Activated CD8-positive, alpha-beta memory T cell treated with anti-CD3 and anti-CD28 coated beads for 24 hours (primary cell): ENCODE data around the gene HES2.
A peak's percentile ranks its signal among the peaks of the same experiment; 100 is the strongest.
"Not testable (repeated sequence)": the region's sequence is repeated elsewhere in the genome, so short reads cannot be mapped to it uniquely, and the experiment has no call there.

Experiments used
- DNase-seq: peaks from one replicate; pipeline ENCODE4 v3.0.0-alpha.2; 2020

The HES2 gene

GRCh38 chr1:6416295-6416656, 3.4 kb downstream of the HES2 start:
- DNase-seq: no peak

GRCh38 chr1:6414881-6415626, 4.7 kb downstream of the HES2 start:
- DNase-seq: no peak

- DNase-seq: peak; percentile 75
Observed at GRCh38 chr1:6414443-6414844, 5.3 kb downstream of the HES2 start.

GRCh38 chr1:6412896-6413295, 6.8 kb downstream of the HES2 start:
- no peak for DNase-seq

GRCh38 chr1:6410248-6410893, 9.3 kb downstream of the HES2 start:
- DNase-seq: no peak

GRCh38 chr1:6409733-6410132, 10.0 kb downstream of the HES2 start:
- DNase-seq: no peak

GRCh38 chr1:6409053-6409452, 10.7 kb downstream of the HES2 start:
- no peak for DNase-seq

GRCh38 chr1:6408023-6408422, 11.7 kb downstream of the HES2 start:
- no peak for DNase-seq

GRCh38 chr1:6401673-6402072, 18.0 kb downstream of the HES2 start:
- no peak for DNase-seq

- no peak for DNase-seq
Observed at GRCh38 chr1:6399294-6399693, 20.4 kb downstream of the HES2 start.

GRCh38 chr1:6397844-6398441, 21.8 kb downstream of the HES2 start:
- DNase-seq: no peak

GRCh38 chr1:6396998-6397397, 22.7 kb downstream of the HES2 start:
- no peak for DNase-seq

GRCh38 chr1:6395781-6396244, 23.9 kb downstream of the HES2 start:
- not testable (repeated sequence) for DNase-seq

- DNase-seq: not testable (repeated sequence)
Observed at GRCh38 chr1:6395130-6395529, 24.6 kb downstream of the HES2 start.

- peak; percentile 96 for DNase-seq
Observed at GRCh38 chr1:6393400-6394187, 26.1 kb downstream of the HES2 start, which contains the start of gene ACOT7. TSS of gene ACOT7 (minus strand) at chr1:6393767. CDS start at chr1:6393399, 368 bp downstream.

GRCh38 chr1:6392809-6393399, 26.8 kb downstream of the HES2 start:
- peak; percentile 70 for DNase-seq

- peak; percentile 62 for DNase-seq
Observed at GRCh38 chr1:6391951-6392808, 27.5 kb downstream of the HES2 start.

- no peak for DNase-seq
Observed at GRCh38 chr1:6389971-6390370, 29.7 kb downstream of the HES2 start.

- DNase-seq: no peak
Observed at GRCh38 chr1:6386371-6386949, 33.3 kb downstream of the HES2 start.

- no peak for DNase-seq
Observed at GRCh38 chr1:6385488-6386191, 34.1 kb downstream of the HES2 start.

GRCh38 chr1:6384962-6385361, 34.8 kb downstream of the HES2 start:
- no peak for DNase-seq
